ENCODE data around the gene TYROBP. TPM values are rescaled to one million over a fixed set of nuclear protein-coding genes. Genes with fewer than 3 reads are reported as not detected.

TYROBP gene
- total RNA-seq, 4 donors from 2014 or later = 4.5 to 95.9 (median 33.8) TPM

DNA sequence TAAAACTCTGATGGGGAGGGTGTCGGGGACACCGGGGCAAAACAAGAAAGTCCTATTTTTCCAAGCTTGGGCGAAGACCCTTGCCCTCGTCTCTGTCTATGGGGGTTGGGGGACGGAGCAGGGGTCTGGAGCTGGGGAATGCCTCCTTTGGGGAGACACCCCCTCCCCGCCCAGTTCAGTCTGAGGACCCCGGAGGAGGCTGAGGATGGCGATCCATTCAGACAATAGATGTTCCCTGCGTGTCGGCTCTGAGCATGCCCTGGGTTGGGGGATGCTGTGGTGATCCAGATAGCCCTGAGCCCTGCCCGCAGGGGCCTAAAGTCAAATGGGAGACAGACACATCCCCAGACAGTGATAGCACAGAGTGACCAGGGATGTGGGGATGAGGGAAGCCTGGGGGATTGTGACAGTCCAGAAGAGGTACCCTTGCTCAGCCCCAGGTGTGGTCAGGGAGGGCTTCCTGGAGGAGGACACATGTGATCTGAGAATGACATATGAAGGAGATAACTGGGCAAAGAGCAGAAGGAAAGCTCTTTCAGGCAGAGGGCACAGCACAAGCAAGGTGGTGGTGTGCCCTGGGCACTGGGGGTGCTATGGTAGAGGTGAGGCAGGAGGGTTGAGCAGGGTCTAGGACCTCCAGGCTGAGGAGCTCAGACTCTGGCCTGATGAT lies 37.2 kb upstream of the TYROBP start:
- H3K9me3 ChIP-seq = no peaks in the 10 kb centered on the region
- no peak for TF ChIP-seq POLR2A (IDR thresholded peaks at IDR 0.05)
- TF ChIP-seq, protein P1, sequence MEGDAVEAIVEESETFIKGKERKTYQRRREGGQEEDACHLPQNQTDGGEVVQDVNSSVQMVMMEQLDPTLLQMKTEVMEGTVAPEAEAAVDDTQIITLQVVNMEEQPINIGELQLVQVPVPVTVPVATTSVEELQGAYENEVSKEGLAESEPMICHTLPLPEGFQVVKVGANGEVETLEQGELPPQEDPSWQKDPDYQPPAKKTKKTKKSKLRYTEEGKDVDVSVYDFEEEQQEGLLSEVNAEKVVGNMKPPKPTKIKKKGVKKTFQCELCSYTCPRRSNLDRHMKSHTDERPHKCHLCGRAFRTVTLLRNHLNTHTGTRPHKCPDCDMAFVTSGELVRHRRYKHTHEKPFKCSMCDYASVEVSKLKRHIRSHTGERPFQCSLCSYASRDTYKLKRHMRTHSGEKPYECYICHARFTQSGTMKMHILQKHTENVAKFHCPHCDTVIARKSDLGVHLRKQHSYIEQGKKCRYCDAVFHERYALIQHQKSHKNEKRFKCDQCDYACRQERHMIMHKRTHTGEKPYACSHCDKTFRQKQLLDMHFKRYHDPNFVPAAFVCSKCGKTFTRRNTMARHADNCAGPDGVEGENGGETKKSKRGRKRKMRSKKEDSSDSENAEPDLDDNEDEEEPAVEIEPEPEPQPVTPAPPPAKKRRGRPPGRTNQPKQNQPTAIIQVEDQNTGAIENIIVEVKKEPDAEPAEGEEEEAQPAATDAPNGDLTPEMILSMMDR (IDR thresholded peaks at IDR 0.05) = no peak
- H3K36me3 ChIP-seq = peaks cover 0 to 52% (median 5%) of the 10 kb centered on the region in 3 donors
- H3K27ac ChIP-seq = no peak overlapping the region
- H3K4me3 ChIP-seq = no peak overlapping the region
- no peaks in the 10 kb centered on the region for H3K4me1 ChIP-seq
- no peaks in the 10 kb centered on the region for H3K27me3 ChIP-seq
- WGBS, 2 donors = 83% methylated on average over 1 of the region's 11 CpGs; no CpG with 5 or more reads in 1 of the 2 donors
- intact Hi-C loops (cut with DNase I) = no loop called here
- DNase-seq = no peak

DNA sequence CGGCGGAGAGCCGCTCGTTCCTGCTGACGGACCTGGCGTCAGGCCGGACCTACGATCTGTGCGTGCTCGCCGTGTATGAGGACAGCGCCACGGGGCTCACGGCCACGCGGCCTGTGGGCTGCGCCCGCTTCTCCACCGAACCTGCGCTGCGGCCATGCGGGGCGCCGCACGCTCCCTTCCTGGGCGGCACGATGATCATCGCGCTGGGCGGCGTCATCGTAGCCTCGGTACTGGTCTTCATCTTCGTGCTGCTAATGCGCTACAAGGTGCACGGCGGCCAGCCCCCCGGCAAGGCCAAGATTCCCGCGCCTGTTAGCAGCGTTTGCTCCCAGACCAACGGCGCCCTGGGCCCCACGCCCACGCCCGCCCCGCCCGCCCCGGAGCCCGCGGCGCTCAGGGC lies 36.5 kb upstream of the TYROBP start:
- DNase-seq = no peak
- 83% methylated on average over 21 of the region's 52 CpGs; no CpG with 5 or more reads in 1 of the 2 donors for WGBS, 2 donors

DNA sequence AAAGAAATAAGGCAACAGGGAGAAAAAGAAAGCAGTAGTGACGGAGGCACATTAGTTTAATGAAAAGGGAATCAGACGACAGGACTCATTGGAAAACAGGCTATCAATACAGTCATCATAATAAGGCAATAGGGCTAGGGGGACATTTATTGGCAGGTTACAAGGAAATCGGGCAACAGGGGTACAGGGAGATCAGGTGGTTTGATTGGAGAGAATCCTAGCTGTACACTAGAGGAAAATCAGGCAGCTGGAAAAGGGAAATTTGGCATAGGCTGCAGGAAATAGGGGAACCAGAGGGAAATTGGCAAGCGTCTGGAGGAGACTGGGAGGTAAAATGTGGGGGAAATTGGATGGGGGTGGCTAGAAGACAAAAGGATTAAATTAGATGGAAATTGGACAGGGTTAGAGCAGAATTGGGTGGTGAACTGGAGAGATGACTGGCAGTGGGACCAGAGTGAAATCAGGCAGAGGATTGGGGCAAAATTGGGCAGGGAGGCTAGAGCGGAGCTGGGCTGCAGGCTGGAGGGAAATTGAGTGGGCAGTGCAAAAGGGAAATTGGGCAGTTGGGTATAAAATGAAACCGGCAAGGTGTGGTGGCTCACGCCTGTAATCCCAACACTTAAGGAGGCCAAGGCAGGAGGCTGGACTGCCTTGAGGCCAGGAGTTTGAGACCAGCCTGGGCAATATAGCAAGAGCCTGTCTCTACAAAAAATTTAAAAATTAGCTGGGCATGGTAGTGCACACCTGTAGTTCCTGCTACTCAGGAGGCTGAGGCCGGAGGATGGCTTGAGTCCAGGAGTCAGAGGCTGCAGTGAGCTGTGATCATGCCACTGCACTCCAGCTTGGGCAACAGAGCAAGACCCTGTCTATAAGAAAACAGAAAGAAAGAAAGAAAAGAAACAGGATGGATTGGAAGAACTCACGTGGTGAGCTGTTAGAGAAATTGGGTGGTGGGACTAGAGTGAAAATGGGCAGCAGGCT lies 35.5 kb upstream of the TYROBP start:
- 76% methylated on average over 9 of the region's 9 CpGs for WGBS, 2 donors
- H3K4me3 ChIP-seq = no peak overlapping the region
- H3K27me3 ChIP-seq = no peaks in the 10 kb centered on the region
- peaks cover 0 to 65% (median 8%) of the 10 kb centered on the region in 3 donors for H3K36me3 ChIP-seq
- intact Hi-C loops (cut with DNase I) = no loop called here
- no peak for DNase-seq
- TF ChIP-seq, protein P1 (IDR thresholded peaks at IDR 0.05) = no peak
- no peak for TF ChIP-seq POLR2A (IDR thresholded peaks at IDR 0.05)
- H3K27ac ChIP-seq = no peak overlapping the region
- H3K9me3 ChIP-seq = no peaks in the 10 kb centered on the region
- peaks cover 0 to 9% (median 0%) of the 10 kb centered on the region in 3 donors for H3K4me1 ChIP-seq

More for the DNA sequence above, 36.5 kb upstream of the TYROBP start:
- H3K9me3 ChIP-seq = no peaks in the 10 kb centered on the region
- H3K36me3 ChIP-seq = peaks cover 0 to 59% (median 8%) of the 10 kb centered on the region in 3 donors
- no peaks in the 10 kb centered on the region for H3K27me3 ChIP-seq
- no peak overlapping the region for H3K4me3 ChIP-seq
- H3K4me1 ChIP-seq = no peaks in the 10 kb centered on the region
- no peak overlapping the region for H3K27ac ChIP-seq
- intact Hi-C loops (cut with DNase I) = no loop called here
- TF ChIP-seq, protein P1 (IDR thresholded peaks at IDR 0.05) = no peak
- TF ChIP-seq POLR2A (IDR thresholded peaks at IDR 0.05) = no peak

DNA sequence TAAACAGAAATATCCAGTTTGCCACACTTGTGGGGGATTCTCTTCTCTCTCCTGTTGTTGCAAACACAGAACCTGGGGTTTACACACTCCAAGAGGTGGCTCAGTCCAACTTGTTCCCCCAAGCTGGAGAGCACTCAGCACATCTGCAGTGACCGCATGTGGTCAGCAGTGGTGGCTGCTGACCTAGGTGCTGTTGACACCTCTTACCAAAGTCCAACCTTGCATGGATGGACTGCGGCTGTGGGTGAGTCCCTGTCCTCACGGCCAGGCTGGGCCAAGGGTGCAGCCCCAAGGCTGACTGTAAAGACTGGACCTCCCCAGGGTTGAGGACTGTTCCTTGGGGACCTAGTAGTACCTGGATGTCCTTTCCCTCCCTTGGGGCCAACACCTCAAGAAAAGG lies 34.1 kb upstream of the TYROBP start:
- intact Hi-C loops (cut with DNase I) = no loop called here
- Histone ChIP-seq H3K9me3 (no peaks in the 10 kb centered on the region), H3K4me1 (peaks cover 7 to 23% (median 8%) of the 10 kb centered on the region in 3 donors), H3K36me3 (peaks cover 0 to 65% (median 8%) of the 10 kb centered on the region in 3 donors), H3K27me3 (no peaks in the 10 kb centered on the region), H3K27ac (no peak overlapping the region), H3K4me3 (no peak overlapping the region)
- DNase-seq = no peak
- WGBS, 2 donors = 92% methylated on average over 2 of the region's 3 CpGs; no CpG with 5 or more reads in 1 of the 2 donors
- TF ChIP-seq, protein P1 (IDR thresholded peaks at IDR 0.05) = no peak
- no peak for TF ChIP-seq POLR2A (IDR thresholded peaks at IDR 0.05)

DNA sequence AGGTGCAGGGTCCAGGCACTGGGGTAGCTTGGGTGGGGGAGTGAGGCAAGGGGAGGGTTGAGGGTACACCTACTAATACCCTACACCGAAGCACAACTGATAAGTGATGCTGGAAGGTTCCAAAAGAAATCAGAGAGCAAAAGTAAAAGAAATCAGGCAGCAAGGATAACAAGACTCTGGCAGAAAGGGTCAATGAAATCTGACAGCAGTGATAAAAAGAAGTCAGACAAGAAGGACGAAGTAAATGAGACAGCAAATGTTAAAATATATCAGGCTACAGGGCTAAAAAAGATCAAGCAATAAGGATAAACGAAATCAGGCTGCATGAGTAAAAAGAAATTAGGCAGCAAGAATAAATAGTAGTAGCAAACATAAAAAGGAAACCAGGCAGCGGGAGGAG lies 32.7 kb upstream of the TYROBP start:
- no peak for DNase-seq
- intact Hi-C loops (cut with DNase I) = no loop called here
- Histone ChIP-seq H3K27ac (no peak overlapping the region), H3K4me1 (peaks cover 11 to 34% (median 14%) of the 10 kb centered on the region in 3 donors), H3K4me3 (no peak overlapping the region), H3K27me3 (no peaks in the 10 kb centered on the region), H3K9me3 (no peaks in the 10 kb centered on the region), H3K36me3 (peaks cover 0 to 65% (median 8%) of the 10 kb centered on the region in 3 donors)
- TF ChIP-seq POLR2A (IDR thresholded peaks at IDR 0.05) = no peak
- TF ChIP-seq, protein P1 (IDR thresholded peaks at IDR 0.05) = no peak
- WGBS, 2 donors = 63 to 77% methylated on average over 4 of the region's 4 CpGs

All from esophagus squamous epithelium (tissue), 5 donors.